OCI-LY1 (cell line): ENCODE data around the gene CXCR3.

ENCODE experiments used
- H2AFZ ChIP-seq: fragments of 200-600 bp; sonication (generic), shearing (Covaris generic); 2 replicates; pipeline ENCODE4 v1.6.0; 2014; ENCODE audit warnings: antibody characterized with exemption, mild to moderate bottlenecking, low read length
- H3F3A ChIP-seq: fragments of 200-600 bp; sonication (generic), shearing (Covaris generic); 2 replicates; pipeline ENCODE4 v1.6.0; 2014; ENCODE audit warnings: mild to moderate bottlenecking, antibody characterized with exemption, low read length, moderate library complexity; ENCODE audit not compliant: insufficient read depth
- H3K27ac ChIP-seq: fragments of 200-600 bp; sonication (generic); 2 replicates; pipeline ENCODE4 v1.5.1; 2014; ENCODE audit warnings: low read length, mixed run types, mild to moderate bottlenecking, low read depth; ENCODE audit not compliant: poor library complexity, severe bottlenecking
- H3K27me3 ChIP-seq: fragments of 200-600 bp; sonication (generic); 2 replicates; pipeline ENCODE4 v1.6.0; 2014; ENCODE audit warnings: antibody characterized with exemption, mild to moderate bottlenecking, low read length, moderate library complexity; ENCODE audit not compliant: insufficient read depth
- H3K36me3 ChIP-seq: fragments of 200-600 bp; sonication (generic); 2 replicates; pipeline ENCODE4 v1.6.1; 2014; ENCODE audit warnings: mild to moderate bottlenecking, antibody characterized with exemption, low read length, moderate library complexity, mixed read lengths; ENCODE audit not compliant: insufficient read depth
- H3K4me1 ChIP-seq: fragments of 200-600 bp; sonication (generic); 2 replicates; pipeline ENCODE4 v1.5.1; 2014; ENCODE audit warnings: mild to moderate bottlenecking, low read length, moderate library complexity; ENCODE audit not compliant: insufficient read depth, severe bottlenecking
- H3K4me2 ChIP-seq: fragments of 200-600 bp; sonication (generic), shearing (Covaris generic); 2 replicates; pipeline ENCODE4 v1.6.1; 2014; ENCODE audit warnings: low read length
- H3K4me3 ChIP-seq: fragments of 200-600 bp; sonication (generic); 2 replicates; pipeline ENCODE4 v1.5.1; 2014; ENCODE audit warnings: low read length, low read depth, mild to moderate bottlenecking, mixed read lengths; ENCODE audit not compliant: poor library complexity, severe bottlenecking
- H3K79me2 ChIP-seq: fragments of 200-600 bp; shearing (Covaris generic); 2 replicates; pipeline ENCODE4 v1.6.1; 2016; ENCODE audit warnings: mixed run types, low read length, mixed read lengths; ENCODE audit not compliant: insufficient read depth
- H3K9ac ChIP-seq: fragments of 200-600 bp; sonication (generic), shearing (Covaris generic); 2 replicates; pipeline ENCODE4 v1.6.1; 2014; ENCODE audit warnings: mild to moderate bottlenecking, low read length, mixed read lengths
- H3K9me2 ChIP-seq: fragments of 200-600 bp; sonication (generic), shearing (Covaris generic); 2 replicates; pipeline ENCODE4 v1.6.1; 2014; ENCODE audit warnings: low read depth, mild to moderate bottlenecking, low read length, mixed read lengths
- H3K9me3 ChIP-seq: fragments of 200-600 bp; shearing (Covaris generic); 2 replicates; pipeline ENCODE4 v1.6.1; 2014; ENCODE audit warnings: low read length, mixed read lengths
- H4K20me1 ChIP-seq: fragments of 200-600 bp; sonication (generic), shearing (Covaris generic); 2 replicates; pipeline ENCODE4 v1.6.0; 2016; ENCODE audit warnings: mild to moderate bottlenecking, low read length; ENCODE audit not compliant: insufficient read depth
- EZH2 ChIP-seq: fragments of 200-600 bp; sonication (generic), shearing (Covaris generic); IDR thresholded peaks from 2 replicates; pipeline ENCODE4 v1.8.0; 2017; ENCODE audit warnings: borderline replicate concordance, mixed run types, mild to moderate bottlenecking, antibody characterized with exemption, low read length, moderate library complexity, mixed read lengths
- TF ChIP-seq, protein P1 (sequence below): fragments of 200-600 bp; sonication (generic), shearing (Covaris generic); IDR thresholded peaks from 2 replicates; pipeline ENCODE4 v1.5.1; 2017; ENCODE audit warnings: mild to moderate bottlenecking, antibody characterized with exemption, low read length, moderate library complexity, mixed read lengths

Gene CXCR3

DNA sequence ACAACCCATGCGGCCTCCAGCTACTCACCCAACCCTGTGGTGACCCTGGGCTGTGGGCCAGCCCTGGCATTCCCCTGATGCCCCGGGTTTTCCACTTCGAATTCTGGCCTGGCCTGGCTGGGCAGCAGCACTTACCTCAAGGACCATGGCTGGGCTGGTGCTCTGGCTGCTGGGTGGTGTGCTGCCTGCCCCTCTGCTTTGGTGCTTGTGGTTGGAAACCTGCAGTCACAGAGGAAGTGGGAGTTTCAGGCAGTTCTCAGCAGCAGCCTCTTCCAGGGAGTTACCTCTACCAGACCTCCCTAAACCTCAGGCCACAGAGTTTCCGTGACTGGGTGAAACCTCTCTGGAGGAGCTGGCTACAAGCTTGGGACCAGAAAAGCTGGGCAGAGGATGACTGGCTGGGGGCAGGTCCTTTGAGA, at the start of gene CXCR3:
TSS of gene CXCR3 (minus strand) at position 209 of the 419 bp plus-strand sequence. CDS start at position 147, 62 bp downstream.
- no peak within 1 kb of the TSS for H3K27ac ChIP-seq
- no peak within 1 kb of the TSS for H3K4me3 ChIP-seq
- H4K20me1 ChIP-seq = no peaks in the 10 kb centered on the region
- H2AFZ ChIP-seq = no peak within 1 kb of the TSS
- no peaks in the 10 kb centered on the region for H3F3A ChIP-seq
- H3K36me3 ChIP-seq = peaks cover 4% of the 10 kb centered on the region; the same call in 1 of the 2 replicates
- no peaks in the 10 kb centered on the region for H3K9me2 ChIP-seq
- no peaks in the 10 kb centered on the region for H3K27me3 ChIP-seq
- H3K4me2 ChIP-seq = no peak within 1 kb of the TSS
- H3K9me3 ChIP-seq = no peaks in the 10 kb centered on the region
- TF ChIP-seq EZH2 = no peak
- TF ChIP-seq, protein P1, sequence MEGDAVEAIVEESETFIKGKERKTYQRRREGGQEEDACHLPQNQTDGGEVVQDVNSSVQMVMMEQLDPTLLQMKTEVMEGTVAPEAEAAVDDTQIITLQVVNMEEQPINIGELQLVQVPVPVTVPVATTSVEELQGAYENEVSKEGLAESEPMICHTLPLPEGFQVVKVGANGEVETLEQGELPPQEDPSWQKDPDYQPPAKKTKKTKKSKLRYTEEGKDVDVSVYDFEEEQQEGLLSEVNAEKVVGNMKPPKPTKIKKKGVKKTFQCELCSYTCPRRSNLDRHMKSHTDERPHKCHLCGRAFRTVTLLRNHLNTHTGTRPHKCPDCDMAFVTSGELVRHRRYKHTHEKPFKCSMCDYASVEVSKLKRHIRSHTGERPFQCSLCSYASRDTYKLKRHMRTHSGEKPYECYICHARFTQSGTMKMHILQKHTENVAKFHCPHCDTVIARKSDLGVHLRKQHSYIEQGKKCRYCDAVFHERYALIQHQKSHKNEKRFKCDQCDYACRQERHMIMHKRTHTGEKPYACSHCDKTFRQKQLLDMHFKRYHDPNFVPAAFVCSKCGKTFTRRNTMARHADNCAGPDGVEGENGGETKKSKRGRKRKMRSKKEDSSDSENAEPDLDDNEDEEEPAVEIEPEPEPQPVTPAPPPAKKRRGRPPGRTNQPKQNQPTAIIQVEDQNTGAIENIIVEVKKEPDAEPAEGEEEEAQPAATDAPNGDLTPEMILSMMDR = no peak
- peaks cover 21% of the 10 kb centered on the region for H3K4me1 ChIP-seq
- H3K79me2 ChIP-seq = no peaks in the 10 kb centered on the region
- H3K9ac ChIP-seq = no peak within 1 kb of the TSS

DNA sequence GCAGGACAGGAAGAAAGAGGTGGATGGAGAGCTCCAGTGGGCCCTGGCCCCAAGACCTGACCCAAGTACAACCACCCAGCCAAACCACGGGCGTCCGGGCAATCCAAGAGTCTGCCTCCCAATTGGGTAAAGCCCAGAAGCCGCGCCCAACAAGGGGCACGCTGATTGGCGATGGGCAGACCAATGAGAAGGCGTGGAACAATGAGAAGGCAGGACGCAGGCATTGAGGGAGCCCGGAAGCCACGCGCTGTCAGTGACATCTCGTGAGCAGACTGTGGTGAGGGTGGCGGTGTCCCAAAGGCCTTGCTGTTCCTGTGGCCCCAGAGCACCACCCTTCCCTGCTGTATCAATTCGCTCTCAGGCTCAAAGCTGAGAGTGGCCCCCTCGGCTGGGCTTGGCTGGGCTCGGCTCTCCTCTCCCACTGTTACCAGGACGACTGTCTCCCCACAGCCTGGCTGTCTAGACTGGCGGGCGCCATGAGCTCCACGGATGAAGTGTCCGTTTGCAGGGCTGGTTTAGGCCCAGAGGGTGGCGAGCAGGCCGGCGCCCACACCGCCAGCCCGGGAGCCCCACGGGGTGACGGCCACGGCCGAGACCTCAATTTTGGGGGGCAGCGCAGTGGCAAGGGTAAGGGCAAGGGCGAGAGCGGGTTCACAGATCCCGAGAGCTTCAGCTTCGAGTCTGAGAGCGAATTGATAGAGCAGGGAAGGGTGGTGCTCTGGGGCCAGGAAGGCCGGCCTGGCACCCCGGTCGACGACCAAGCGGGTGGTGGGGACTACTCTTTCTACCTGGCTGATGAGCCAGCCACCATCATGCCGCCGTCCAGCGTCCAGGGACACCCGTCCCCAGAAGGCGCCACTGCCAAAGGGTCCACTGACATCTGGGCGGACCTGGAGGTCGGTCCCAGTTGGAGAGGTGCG, 49.3 kb upstream of the CXCR3 start, which contains the start of gene LOC101059915:
TSS of gene LOC101059915 (plus strand) at position 219 of the 920 bp plus-strand sequence.
- Histone ChIP-seq H3F3A (no peaks in the 10 kb centered on the region), H3K4me1 (no peaks in the 10 kb centered on the region), H3K27ac (no peak within 1 kb of the TSS), H3K36me3 (no peaks in the 10 kb centered on the region), H3K4me2 (no peak within 1 kb of the TSS), H3K79me2 (no peaks in the 10 kb centered on the region), H2AFZ (no peak within 1 kb of the TSS), H3K27me3 (no peaks in the 10 kb centered on the region), H3K9me3 (no peaks in the 10 kb centered on the region), H4K20me1 (no peaks in the 10 kb centered on the region), H3K9ac (no peak within 1 kb of the TSS), H3K9me2 (no peaks in the 10 kb centered on the region), H3K4me3 (no peak within 1 kb of the TSS)
- TF ChIP-seq, protein P1 = no peak
- TF ChIP-seq EZH2 = no peak

DNA sequence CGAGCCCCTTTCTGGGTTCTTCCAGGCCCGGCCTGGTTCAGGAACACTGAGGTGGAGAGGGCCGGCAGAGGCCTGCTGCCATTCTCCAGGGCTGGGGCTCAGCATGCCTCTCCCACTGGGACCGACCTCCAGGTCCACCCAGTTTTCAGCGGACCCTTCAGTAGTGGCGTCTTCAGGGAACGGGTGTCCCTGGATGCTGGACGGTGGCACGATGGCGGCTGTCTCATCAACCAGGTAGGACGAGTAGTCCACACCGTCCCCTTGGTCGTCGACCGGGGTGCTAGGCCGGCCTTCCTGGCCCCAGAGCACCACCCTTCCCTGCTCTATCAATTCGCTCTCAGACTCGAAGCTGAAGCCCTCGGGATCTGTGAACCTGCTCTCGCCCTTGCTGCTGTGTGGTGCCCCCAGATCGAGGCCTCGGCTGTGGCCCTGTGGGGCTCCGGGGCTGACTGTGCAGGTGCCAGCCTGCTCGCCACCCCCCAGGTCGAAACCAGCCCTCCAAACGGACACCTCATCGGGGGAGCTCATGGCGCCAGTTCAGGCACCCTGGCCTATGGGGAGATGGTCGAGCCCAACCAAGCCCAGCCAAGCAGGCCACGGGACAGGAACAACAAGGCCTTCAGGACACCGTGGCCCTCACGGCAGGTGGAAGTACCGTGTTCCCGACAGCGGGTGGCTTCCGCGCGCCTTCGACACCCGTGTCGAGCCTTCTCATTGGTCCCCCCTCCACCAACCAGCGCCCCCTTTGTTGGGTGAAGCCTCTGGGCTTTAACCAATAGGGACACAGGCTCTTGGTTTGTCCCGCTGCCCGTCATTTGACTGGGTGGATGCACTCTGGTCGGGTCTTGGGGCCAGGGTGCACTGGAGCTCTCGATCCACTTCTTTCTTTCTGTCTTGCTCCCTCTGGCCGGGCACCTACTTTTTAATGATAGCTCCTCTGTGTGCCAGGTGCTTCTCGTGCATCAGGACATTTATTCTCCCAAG, 48.2 kb upstream of the CXCR3 start:
- Histone ChIP-seq H3K4me3 (no peak overlapping the region), H3K9ac (no peak overlapping the region), H3K79me2 (no peaks in the 10 kb centered on the region), H3K9me3 (no peaks in the 10 kb centered on the region), H3K27ac (no peak overlapping the region), H2AFZ (no peak overlapping the region), H3K4me2 (no peak overlapping the region), H3K4me1 (no peaks in the 10 kb centered on the region), H3F3A (no peaks in the 10 kb centered on the region), H3K36me3 (no peaks in the 10 kb centered on the region), H3K27me3 (no peaks in the 10 kb centered on the region), H4K20me1 (no peaks in the 10 kb centered on the region), H3K9me2 (no peaks in the 10 kb centered on the region)
- TF ChIP-seq, protein P1 = no peak
- no peak for TF ChIP-seq EZH2
